Liver (tissue), 9 donors: ENCODE data around the gene NELFCD. TPM values are rescaled to one million over a fixed set of nuclear protein-coding genes. Genes with fewer than 3 reads are reported as not detected.

ENCODE experiments used
- DNase-seq: peaks from one replicate; pipeline ENCODE4 v3.0.0-alpha.2; 2017; ENCODE audit warnings: low spot score
- H3K27ac ChIP-seq, 2 donors: one replicate each; pipeline ENCODE4 v1.7.0; 2013; ENCODE audit warnings: inconsistent platforms in 2 of 2, low read length in 2 of 2, control low read depth in 1 of 2, low read depth in 1 of 2, mild to moderate bottlenecking in 1 of 2
- H3K27me3 ChIP-seq, 4 donors: one replicate each; pipeline versions ENCODE4 v1.6.1 to v1.7.0; 2013; ENCODE audit warnings: low read length in 3 of 4, inconsistent platforms in 1 of 4, mild to moderate bottlenecking in 1 of 4, moderate library complexity in 1 of 4; ENCODE audit not compliant: control insufficient read depth in 4 of 4, insufficient read depth in 4 of 4
- H3K36me3 ChIP-seq, 4 donors: one replicate each; pipeline versions ENCODE4 v1.6.1 to v1.7.0; 2013; ENCODE audit warnings: low read length in 3 of 4, mild to moderate bottlenecking in 3 of 4, low read depth in 1 of 4, moderate library complexity in 1 of 4; ENCODE audit not compliant: control insufficient read depth in 4 of 4, insufficient read depth in 3 of 4
- H3K4me1 ChIP-seq, 4 donors: one replicate each; pipeline versions ENCODE4 v1.6.1 to v1.7.0; 2013; ENCODE audit warnings: low read length in 3 of 4, mild to moderate bottlenecking in 3 of 4, moderate library complexity in 1 of 4; ENCODE audit not compliant: control insufficient read depth in 4 of 4, insufficient read depth in 4 of 4
- H3K4me3 ChIP-seq, 3 donors: one replicate each; pipeline versions ENCODE4 v1.6.1 to v1.7.0; 2013; ENCODE audit warnings: low read length in 3 of 3, control low read depth in 1 of 3, low read depth in 1 of 3, mild to moderate bottlenecking in 1 of 3
- H3K9ac ChIP-seq, 2 donors: one replicate each; pipeline ENCODE4 v1.7.0; 2013; ENCODE audit warnings: low read length in 2 of 2, mild to moderate bottlenecking in 2 of 2, moderate library complexity in 2 of 2, control low read depth in 1 of 2, low read depth in 1 of 2
- H3K9me3 ChIP-seq, 4 donors: one replicate each; pipeline versions ENCODE4 v1.6.1 to v1.7.0; 2013; ENCODE audit warnings: low read length in 3 of 4; ENCODE audit not compliant: control insufficient read depth in 4 of 4
- ATF3 ChIP-seq: IDR thresholded peaks from 2 replicates; pipeline ENCODE4 v1.6.1; 2016; ENCODE audit warnings: antibody characterized with exemption
- CTCF ChIP-seq: fragments of 150-350 bp; IDR thresholded peaks from 2 replicates; pipeline ENCODE4 v1.5.1; 2017; ENCODE audit warnings: improper control_type of control experiment, low read depth, low read length; ENCODE audit not compliant: missing input control
- EGR1 ChIP-seq, 2 donors: IDR thresholded peaks; 2 replicates each; pipeline ENCODE4 v1.6.1; 2016 to 2018; ENCODE audit warnings: antibody characterized with exemption in 2 of 2, low read depth in 2 of 2
- FOXA2 ChIP-seq: IDR thresholded peaks from 2 replicates; pipeline ENCODE4 v1.6.1; 2016; ENCODE audit warnings: antibody characterized with exemption
- GABPA ChIP-seq, 2 donors: IDR thresholded peaks in 1 of 2; conservative IDR thresholded peaks in 1 of 2; 2 replicates each; pipeline ENCODE4 v1.6.1; 2016; ENCODE audit warnings: antibody characterized with exemption in 2 of 2, mild to moderate bottlenecking in 1 of 2, moderate library complexity in 1 of 2
- HNF4G ChIP-seq: IDR thresholded peaks from 2 replicates; pipeline ENCODE4 v1.6.1; 2016; ENCODE audit warnings: antibody characterized with exemption
- JUND ChIP-seq, 2 donors: IDR thresholded peaks; 2 replicates each; pipeline ENCODE4 v1.6.1; 2016; ENCODE audit warnings: antibody characterized with exemption in 2 of 2
- MAX ChIP-seq: IDR thresholded peaks from 2 replicates; pipeline ENCODE4 v1.6.1; 2016; ENCODE audit warnings: antibody characterized with exemption
- NR2F2 ChIP-seq: IDR thresholded peaks from 2 replicates; pipeline ENCODE4 v1.6.1; 2016; ENCODE audit warnings: antibody characterized with exemption
- REST ChIP-seq: IDR thresholded peaks from 2 replicates; pipeline ENCODE4 v1.6.1; 2016; ENCODE audit warnings: antibody characterized with exemption, mild to moderate bottlenecking
- TAF1 ChIP-seq: conservative IDR thresholded peaks from 2 replicates; pipeline ENCODE4 v1.6.1; 2016; ENCODE audit warnings: antibody characterized with exemption, mild to moderate bottlenecking
- YY1 ChIP-seq: IDR thresholded peaks from 2 replicates; pipeline ENCODE4 v1.6.1; 2016; ENCODE audit warnings: antibody characterized with exemption, mild to moderate bottlenecking
- ZBTB33 ChIP-seq: IDR thresholded peaks from 2 replicates; pipeline ENCODE4 v1.6.1; 2016; ENCODE audit warnings: antibody characterized with exemption
- WGBS: extraction: QIAGEN DNeasy Blood & Tissue Kit; methylation state at CpG from one replicate; pipeline ENCODE4 v1.1.7; 2013; 5-methylcytosine and 5-hydroxymethylcytosine counted together
- polyA plus RNA-seq, 2 donors: library from polyadenylated mRNA; stranded (reverse) in 1 of 2; unstranded in 1 of 2; fragments of 200-250 nt in 1 of 2; fragments of >200 nt in 1 of 2; fragmentation: Nextera tagmentation in 1 of 2; extraction: Ambion mirVana in 1 of 2; gene quantifications; one replicate each; pipeline versions ENCODE4 v1.2.1 to v1.2.3, GENCODE V29; 2013 to 2015
- total RNA-seq, 2 donors: library from RNA; depleted of rRNA; stranded (reverse); fragments of >200 nt; gene quantifications; one replicate each; pipeline ENCODE4 v1.2.3, GENCODE V29; 2014
- donor health status: healthy.
- donor health status: healthy.
- donor health status: healthy.
- donor health status: healthy.
- donor health status: healthy.

NELFCD gene
- total and polyA plus RNA-seq, 4 donors: 28.1 to 39.8 (median 37.0) TPM

DNA sequence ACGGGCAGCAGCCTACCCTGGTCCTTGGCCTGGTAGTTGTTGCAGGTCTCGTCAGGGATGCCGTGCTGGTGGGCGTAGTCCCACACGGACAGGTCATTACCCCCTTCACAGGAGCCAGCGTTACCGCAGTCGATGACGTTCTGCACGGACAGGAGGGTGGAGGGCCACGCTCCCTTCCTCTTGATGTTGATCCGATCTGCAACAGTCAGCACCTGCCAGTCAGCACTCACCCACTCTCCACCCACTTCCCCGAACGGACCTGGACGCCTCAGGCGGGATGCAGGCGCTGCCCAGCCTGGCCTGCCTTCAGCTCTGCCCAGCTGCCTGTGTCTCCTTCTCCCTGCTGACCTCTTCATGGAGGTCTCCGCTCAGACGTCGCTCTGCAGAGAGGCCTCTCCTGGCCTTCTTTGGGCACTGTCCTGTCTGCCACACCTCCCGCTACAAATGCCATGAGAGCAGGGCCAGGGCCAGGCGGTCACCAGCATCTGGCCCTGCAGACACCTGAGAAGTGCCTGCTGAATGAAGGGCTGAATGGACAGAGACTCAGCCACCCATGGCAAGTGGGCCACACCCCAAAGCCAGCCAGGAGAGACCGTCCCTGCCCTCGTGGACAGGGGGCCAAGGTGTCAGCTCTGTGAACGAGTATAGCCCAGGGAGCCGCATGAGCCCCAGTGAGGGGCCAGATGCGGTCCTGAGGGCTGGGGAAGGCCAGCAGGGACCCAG, 20.6 kb downstream of the NELFCD start:
- Histone ChIP-seq H3K4me1 (peaks cover 9 to 39% (median 26%) of the 10 kb centered on the region in 4 donors), H3K27me3 (no peaks in the 10 kb centered on the region), H3K9ac (no peak overlapping the region), H3K36me3 (peaks cover 18 to 31% (median 26%) of the 10 kb centered on the region in 4 donors), H3K9me3 (no peaks in the 10 kb centered on the region), H3K27ac (no peak overlapping the region), H3K4me3 (no peak overlapping the region)
- DNase-seq: no peak
- WGBS: 90% methylated on average over 27 of the region's 27 CpGs
- TF ChIP-seq CTCF (no peak), EGR1 (IDR thresholded peaks at IDR 0.05; ENCODE audit: low read depth in 2 of 2) (no peak), YY1 (no peak), REST (no peak), NR2F2 (no peak), ZBTB33 (no peak), TAF1 (no peak), ATF3 (no peak), HNF4G (no peak), JUND (IDR thresholded peaks at IDR 0.05) (no peak)

DNA sequence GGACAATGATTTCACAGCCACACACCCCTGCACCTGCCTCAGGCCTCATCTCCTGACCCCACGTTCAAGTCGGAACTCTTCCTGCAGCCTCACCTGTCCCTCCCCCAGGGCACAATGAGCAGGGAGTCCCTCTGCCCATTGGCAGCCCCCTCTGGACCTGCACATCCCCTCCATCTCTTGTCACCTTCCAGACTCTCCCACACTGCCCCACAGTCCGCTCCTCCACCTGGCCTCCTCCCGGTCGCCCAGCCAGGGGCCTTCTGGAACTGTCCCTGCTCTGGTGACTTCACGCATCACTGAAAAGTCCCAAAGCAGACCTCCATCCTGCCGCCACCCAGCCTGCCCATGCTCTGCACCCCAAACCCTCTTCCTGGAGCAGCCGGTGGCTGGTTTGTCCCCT, 21.3 kb downstream of the NELFCD start:
- H3K9me3 ChIP-seq: no peaks in the 10 kb centered on the region
- H3K27me3 ChIP-seq: no peaks in the 10 kb centered on the region
- H3K27ac ChIP-seq: no peak overlapping the region
- 95% methylated on average over 8 of the region's 8 CpGs for WGBS
- peaks cover 10 to 39% (median 26%) of the 10 kb centered on the region in 4 donors for H3K4me1 ChIP-seq
- no peak overlapping the region for H3K4me3 ChIP-seq
- H3K9ac ChIP-seq: no peak overlapping the region
- no peak for DNase-seq
- H3K36me3 ChIP-seq: peaks cover 13 to 26% (median 22%) of the 10 kb centered on the region in 4 donors
- TF ChIP-seq ZBTB33: no peak
- TF ChIP-seq HNF4G: no peak
- no peak for TF ChIP-seq REST
- no peak for TF ChIP-seq YY1
- no peak for TF ChIP-seq EGR1 (IDR thresholded peaks at IDR 0.05; ENCODE audit: low read depth in 2 of 2)
- TF ChIP-seq FOXA2: no peak
- no peak for TF ChIP-seq NR2F2
- TF ChIP-seq GABPA (IDR thresholded peaks at IDR 0.05 in 1 of 2, conservative IDR thresholded peaks at IDR 0.05 in 1 of 2): no peak
- no peak for TF ChIP-seq MAX
- TF ChIP-seq JUND (IDR thresholded peaks at IDR 0.05): no peak
